NCI-H460 (cell line): ENCODE data around the gene PLAC1. TPM values are rescaled to one million over a fixed set of nuclear protein-coding genes. Genes with fewer than 3 reads are reported as not detected.

Experiments used
- DNase-seq: peaks from one replicate; pipeline ENCODE4 v3.0.0-alpha.2; 2016; ENCODE audit warnings: low read depth; ENCODE audit errors: extremely low read depth
- total RNA-seq: library from RNA; depleted of rRNA; stranded (reverse); fragments of >200 nt; shearing (Covaris generic); gene quantifications from 2 replicates; pipeline ENCODE4 v1.2.3, GENCODE V29; 2014

The PLAC1 gene
- total RNA-seq, 1 experiment from 2014 or later = 0.62 TPM

DNA sequence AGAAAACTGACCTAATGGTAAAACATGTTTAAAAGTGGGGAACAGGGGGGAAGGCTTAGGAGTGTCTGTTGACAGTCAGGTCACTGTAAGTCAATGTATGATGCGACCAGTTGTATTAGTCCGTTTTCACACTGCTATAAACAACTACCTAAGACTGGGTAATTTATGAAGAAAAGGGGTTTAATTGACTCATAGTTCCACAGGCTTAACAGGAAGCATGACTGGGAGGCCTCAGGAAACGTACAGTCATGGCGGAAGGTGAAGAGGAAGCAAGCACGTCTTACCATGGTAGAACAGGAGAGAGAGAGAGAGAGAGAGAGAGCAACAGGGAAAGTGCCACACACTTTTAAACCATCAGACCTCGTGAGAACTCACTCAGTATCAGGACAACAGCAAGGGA is 13.0 kb upstream of the PLAC1 start:
- DNase-seq = no peak

DNA sequence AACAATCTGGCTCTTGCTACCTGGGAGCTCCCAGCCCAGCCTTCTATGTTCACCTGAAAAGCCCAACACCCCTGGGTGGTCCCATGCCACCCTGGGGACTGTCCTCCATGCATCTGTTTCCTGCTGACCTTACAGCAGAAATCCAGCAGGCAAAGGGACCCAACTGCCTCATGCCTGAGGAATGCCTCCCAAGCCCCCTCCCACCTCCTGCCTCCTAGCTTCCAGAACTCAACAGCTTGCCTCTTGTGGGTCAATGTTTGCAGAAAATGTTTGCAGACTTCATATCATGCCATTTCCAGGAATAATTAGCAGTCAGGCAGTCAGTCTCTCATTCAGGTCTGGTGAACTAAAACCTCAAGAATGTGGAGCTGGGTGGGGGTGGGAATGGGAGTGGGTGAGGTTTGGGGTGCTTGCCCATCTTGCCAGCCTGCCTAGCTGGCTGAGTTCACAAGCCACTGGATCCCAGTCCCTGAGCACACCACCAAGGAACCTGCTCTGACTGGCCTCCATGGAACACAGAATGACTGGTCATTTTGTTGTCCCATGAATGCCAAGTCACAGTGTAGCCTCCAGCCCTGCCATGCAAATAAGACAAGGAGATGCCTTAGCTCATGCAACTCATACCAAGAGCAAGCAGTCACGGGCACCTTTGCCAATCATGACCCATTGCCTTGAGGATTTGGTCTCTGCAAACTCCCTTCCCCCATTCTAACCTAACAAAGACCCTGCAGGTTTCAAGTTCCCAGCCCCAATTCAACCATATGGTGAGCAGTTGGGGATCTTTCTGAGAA is 12.1 kb upstream of the PLAC1 start:
- DNase-seq = no peak

DNA sequence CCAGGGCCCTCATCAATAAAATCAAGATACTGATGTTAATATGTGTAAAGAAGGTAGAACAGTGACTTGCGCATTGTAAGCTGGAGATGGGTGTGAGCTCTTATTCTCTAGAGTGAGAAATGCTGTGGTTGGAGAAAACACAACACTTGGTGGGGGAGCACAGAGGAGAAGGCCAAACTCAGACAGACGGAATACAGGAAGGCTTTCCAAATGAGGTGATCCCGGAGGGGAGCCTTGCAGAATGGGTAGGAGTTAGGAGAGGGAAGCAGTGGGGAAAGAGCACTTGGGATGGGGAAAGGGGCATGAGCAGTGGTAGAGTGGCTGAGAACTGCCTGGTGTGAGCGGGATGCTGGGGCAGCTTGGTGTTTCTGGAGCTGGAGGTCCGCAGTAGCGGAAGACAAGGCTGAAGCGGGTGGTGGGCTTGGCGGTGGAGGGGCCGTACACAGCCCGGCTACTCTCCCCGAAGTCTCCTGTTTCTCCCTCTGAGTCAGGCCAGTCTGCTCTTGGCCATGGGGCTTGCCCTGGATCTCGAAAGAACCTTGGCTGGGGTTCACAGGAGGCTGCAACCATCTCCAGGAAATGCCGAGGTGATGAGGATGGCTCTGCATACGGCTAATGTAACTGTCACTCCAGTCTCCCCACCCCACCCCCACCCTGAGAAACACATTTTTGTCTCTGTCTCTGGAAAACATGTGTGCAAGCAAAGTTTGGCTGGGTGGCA is 11.3 kb upstream of the PLAC1 start:
- no peak for DNase-seq

DNA sequence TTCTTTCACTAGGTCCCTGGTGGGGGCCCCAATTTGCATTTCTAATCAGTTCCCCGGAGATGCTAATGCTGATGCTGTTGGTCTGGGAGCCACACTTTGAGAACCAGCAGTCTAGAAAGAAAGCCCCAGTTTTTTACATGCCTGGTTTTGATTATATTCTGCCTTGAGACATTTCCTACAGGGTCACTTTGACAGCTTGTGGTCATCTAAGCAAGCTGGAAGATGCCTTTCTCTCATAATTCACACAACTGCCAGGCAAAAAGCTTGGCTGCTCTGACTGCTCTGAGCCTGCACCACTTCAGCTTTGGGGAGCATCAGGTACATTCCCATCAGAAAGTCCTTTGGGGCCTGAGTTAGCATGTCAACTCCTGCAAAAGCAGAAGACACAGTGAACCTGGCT is 5.9 kb upstream of the PLAC1 start:
- no peak for DNase-seq

DNA sequence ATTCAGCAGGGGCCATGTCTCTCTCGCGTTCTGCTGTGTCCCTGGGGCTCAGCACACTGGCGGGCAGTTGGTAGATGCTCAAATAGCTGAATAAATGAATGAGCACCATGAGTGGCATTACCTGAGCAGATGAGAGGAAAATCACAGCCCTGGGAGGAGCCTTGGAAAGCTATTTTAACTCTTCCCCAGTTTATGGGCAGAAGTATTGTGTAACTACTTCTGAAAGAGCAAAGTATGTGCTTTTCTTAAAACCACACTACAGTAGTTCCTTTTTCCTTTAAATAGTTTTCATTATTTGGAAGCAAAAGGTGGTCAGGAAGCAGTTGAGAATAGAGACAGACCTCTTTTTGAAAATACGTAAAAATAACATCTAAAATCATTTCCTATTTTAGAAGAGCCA is 3.0 kb upstream of the PLAC1 start:
- DNase-seq = no peak

DNA sequence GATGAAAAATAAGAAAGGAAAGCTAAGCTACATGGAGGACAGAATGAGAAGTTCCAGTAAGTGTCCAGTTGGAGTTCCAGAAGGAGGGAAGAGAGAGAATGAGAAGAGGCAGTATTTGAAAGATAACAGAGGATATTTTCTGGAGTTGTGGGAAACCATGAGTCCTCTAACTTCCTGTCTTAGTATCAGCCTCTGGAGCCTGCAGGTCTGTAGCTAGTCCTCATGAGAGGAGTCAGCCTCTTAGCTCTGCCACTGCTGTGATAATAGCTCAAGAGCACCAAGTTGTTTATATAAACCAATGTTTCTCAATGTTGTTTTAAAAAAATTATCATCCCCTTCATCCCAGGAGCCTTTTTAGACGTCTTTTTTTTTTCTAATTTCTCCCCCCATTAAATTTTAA is 2.4 kb upstream of the PLAC1 start:
- DNase-seq = no peak

DNA sequence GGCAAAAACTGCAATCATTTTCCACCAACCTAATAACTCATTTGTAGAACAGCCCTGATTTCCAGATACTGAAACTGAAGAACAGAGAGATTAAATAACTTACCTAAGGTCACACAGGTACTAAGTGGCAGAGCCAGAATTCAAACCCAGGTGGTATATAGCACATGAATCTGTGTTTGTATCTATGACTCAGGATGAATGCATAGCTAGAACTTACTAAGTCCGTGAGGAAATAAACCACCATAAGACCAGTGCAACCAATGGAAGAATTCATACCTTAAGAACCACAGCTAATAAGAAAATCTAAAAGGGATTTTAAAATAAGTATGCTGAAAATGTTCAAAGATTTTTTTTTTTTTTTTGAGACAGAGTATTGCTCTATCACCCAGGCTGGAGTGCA is 1.5 kb upstream of the PLAC1 start:
- no peak for DNase-seq

- no peak for DNase-seq
Observed at GRCh38 chrX:134658760-134659023, 421 bp upstream of the PLAC1 start.

DNA sequence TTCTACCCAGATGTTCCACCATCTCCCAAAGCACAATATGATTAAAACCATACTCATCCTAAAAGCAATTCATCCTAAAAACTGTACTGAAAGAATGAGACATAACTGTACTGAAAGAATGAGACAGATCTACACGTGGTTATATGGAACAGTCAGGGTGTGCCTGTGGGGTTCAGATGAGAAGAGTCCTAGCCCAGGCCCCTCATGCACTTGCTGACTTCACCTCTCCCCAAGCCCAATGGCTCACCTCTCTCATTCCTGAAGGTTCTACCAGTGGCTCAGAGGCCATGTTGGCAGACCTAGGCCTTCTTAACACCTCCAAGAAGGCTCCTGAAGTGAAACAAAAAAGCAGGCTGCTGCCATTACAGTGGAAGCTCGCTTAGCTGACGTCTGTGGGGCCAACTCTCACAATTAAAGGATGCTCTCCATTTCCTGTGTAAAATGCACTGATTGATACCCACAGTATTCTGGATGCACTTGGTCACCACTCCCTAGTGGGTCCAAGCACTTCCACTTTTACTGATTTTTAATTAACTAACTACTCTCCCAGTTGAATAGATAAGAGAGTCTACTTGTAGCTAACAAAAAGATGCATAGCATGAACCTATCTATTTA is 3.8 kb downstream of the PLAC1 start:
- DNase-seq = no peak

GRCh38 chrX:134653835-134654234 is 4.4 kb downstream of the PLAC1 start:
- no peak for DNase-seq

GRCh38 chrX:134650701-134651100 is 7.6 kb downstream of the PLAC1 start:
- no peak for DNase-seq

GRCh38 chrX:134649770-134650169 is 8.5 kb downstream of the PLAC1 start:
- no peak for DNase-seq

- no peak for DNase-seq
Observed at GRCh38 chrX:134647477-134647877, 10.8 kb downstream of the PLAC1 start.

- DNase-seq = no peak
Observed at GRCh38 chrX:134646691-134647090, 11.6 kb downstream of the PLAC1 start.

DNA sequence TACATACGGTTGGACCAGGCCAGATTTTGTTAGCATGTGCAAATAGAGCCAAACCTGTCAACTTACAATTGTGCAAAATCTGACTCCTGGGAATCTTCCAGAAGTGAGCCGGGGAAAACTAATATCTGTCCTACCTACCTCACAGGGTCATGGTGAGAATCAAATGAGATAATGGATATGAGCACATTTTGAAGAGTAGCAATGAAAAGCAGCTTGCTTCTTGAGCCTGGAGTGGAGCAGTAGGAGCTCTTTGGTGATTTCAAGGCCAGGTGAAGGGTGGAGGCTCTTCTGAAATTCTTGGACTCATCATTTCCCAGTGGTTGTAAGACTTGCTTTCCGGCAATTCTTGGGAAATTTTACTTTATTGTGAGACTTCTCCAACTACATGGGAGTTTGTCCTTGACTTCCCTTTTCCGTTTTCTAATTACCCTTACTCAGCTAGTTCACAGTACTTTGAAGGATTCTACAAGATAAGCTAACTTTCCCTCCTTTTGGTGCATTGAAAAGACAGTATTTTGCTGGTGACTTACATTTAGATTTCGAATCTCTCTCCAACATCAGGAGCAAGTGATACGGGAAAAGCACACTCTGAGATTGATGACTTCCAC is 12.2 kb downstream of the PLAC1 start:
- DNase-seq = no peak

- DNase-seq = no peak
Observed at GRCh38 chrX:134642386-134642785, 15.9 kb downstream of the PLAC1 start.

DNA sequence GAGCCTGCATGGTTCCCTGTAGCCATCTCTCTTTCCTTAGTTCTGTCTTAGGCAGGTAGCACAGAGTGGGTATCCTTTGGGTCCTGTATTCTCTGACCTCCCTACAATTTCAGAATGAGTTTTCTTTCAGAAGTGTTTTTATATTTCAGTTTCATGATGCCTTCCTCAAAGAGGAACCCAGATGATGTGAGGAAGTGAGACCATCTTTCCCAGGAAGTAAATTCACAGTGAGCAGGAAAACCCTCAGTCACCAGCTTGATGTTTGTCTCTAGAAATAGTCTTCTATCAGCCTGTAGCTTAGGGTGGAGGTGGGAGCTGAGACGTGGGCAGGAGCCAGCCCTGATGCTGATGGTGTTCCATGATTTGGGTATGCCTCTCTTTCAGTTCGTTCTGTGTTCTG is 16.9 kb downstream of the PLAC1 start:
- no peak for DNase-seq

- DNase-seq = no peak
Observed at GRCh38 chrX:134640914-134641313, 17.4 kb downstream of the PLAC1 start.

DNA sequence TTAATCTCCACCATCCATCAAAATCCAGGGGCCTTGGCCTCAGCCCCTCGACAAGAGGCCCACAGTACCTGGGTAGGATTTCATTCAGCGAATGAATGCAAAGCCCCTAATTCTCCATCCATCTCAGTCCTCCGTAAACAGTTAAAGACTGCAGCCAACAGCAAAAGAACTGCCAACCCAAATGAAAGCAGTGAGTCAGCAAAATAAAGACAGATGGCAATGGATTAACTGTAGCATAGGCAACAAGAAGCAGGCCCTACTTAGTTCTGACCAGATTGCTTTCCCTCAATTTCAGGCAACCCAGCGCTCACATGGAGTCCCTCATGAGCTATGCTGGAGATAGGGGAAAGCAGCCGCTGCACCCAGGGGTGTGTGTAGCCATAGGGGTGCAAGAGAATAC is 21.4 kb downstream of the PLAC1 start:
- no peak for DNase-seq

GRCh38 chrX:134634691-134635090 is 23.6 kb downstream of the PLAC1 start:
- DNase-seq = no peak

DNA sequence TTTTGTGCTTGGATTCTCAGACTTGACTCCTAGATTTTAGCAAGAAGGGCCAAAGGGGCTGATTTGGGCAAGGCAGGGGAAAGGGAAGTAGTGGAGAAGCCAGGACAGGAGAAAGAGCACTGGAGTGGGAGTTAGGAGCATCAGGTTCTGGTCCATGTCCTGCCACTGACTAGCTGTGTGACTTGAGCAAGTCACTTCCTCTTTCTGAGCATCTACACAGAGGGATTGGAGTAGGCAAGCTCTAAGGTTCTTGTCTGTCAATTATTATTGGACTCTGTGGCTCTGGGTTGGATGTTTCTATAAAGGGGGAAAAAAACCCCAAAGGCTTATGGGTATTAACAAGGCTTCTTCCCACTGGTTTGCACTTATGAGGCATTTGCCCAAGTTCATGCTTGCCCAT is 24.4 kb downstream of the PLAC1 start:
- no peak for DNase-seq

- no peak for DNase-seq
Observed at GRCh38 chrX:134633394-134633793, 24.9 kb downstream of the PLAC1 start.
